NCI-H526 (cell line): Measurements from ENCODE around the gene TMED1.

Source experiments
- DNase-seq, 2 experiments: peaks; one replicate each; lab custom pipeline; 2025; lab: John Stamatoyannopoulos, UW

Gene TMED1

DNA sequence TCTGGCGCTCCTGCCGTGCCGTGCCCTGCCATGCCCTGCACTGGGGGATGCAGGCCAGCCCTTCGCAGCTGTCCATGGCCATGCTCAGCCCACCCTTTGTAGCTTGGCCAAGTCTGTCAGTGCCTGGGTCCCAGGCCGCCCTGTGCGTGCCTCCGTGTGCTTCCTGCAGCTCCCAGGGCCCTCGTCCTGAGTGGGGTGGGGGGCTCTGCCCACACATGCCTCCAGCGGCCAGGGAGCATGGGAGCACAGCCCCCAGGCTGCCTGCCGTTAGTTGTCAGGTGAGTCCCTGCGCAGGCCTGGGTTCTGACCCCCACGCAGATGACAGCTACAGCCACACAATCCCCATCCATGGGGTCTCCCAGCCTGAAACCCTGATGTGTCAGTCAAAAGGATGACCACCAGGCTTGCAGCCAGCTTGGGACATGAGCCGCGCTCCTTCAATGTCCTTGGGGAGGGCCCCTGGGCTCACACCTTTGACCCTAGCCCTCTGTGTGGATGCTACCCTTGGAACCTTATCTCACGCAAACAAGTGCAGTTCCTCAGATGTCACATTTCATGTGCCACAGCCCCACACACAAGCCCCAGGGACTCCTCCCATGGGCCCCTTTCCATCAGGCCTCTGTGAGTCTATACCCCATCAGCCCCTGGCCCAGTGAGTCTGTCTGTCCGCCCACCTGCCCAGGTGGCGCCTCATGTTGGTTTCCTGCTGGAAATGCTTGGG, 24.5 kb downstream of the TMED1 start:
- no peak for DNase-seq

DNA sequence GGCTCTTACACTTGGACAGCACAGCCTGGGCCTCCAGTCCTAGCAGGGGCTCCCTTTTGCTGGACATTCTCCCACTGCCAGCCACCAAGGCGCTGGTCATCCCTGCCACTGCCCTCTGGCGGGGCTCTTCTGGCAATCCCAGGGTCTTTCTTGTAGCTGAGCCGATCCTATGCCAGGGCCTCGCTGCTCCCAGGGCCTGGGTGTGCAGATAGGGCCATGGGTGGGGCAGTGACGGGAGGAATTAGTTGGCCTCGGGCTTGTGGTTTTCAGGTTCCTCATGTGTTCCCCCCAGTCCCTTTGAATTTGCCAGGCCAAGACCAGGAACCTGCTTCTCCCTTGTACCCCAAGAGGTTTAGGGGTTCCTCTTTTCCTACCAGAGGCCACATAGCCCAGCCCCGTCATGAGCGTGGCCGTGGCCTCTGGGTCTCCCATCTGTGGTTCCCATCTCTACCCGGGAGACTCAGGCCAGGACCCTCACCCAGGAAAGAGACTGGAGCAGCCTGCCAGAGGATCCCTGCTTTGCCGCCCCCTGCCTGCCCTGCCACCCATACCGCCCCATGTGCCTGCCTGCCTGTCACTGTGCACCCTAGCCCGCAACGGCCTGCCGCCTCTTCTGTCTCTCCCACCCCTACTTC, 26.2 kb downstream of the TMED1 start:
- DNase-seq, result no peak

DNA sequence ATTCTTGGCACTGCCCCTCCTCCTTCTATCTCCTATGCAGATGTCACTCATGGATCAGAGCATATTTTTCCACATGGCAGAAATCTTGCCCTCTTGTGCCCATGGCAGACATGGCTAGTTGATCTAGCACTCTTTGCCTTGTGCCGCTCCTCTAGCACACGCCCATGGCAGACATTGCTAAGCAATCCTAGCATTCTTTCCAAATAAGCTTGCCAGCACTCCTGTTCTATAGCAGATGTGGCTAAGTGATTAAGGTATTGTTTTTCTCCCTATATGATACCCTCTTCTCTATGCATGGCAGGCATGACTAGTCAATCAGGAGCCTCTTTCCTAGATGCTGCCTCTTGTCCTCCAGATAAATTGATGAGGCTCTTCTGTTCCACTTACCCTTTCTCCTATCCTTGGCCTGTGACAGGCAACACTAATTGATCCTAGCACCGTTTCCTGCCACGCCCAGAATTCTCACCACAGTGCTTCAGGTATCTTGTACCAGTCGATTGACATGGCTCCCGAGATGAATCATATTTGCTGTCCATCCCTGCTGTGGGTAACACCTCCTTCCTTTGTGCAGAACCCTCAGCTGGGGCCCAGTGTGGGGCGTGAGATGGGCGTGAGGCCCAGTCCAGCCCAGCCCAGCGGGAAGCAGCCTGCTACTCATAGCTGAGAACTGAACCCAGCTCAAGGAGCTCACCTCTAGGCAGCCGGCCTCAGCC, 26.9 kb downstream of the TMED1 start:
- no peak for DNase-seq

DNA sequence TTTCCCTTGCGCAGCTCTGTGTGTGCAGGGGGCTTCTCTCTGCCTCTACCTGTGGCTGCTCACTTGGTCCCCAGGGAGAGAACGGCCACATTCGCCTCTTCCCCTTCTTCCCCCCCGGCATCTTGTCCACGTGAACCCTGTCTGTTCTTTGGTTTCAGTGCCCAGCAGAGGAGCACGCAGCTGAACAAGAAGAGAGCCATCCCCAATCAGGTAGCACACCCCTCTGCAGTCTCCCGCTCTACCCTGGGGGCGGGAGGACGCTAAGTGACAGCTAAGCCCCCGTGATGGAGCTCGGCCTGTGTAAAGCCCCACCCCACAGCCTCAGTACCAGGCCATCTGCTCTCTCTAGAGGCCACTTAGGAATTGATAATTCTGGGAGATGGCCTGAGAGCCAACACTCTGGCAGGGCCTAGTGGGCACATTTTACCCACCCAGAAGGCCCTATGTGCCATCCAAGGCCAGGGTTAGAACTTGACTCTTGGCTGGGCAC, 30.2 kb downstream of the TMED1 start:
- DNase-seq, result no peak

DNA sequence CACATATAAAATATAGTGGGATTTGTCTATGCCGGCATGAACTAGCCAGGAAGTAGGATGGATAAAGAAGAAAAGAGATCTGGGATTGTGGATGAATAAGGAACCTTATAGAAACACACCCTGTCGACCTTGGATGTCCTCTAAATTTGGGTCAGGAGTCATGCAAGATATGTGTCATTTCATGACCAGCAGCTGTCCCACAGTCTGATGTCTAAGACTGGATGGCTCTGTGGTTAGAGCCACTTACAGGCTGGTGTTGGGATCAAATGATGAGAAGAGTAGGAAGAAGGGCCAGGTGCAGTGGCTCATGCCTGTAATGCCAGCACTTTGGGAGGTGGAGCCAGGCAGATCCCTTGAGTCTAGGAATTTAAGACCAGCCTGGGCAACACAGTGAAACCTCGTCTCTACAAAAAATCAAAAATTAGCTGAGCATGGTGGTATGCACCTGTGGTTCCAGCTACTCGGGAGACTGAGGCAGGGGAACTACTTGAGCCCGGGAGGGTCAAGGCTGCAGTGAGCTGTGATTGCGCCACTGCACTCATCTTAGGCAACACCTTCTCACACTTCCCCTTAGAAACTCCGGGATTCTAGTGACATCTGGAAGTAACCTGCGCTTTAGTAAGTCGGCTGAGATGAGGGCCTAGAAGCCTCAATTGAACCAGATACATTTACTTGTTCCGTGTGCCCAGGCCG, 30.8 kb downstream of the TMED1 start:
- no peak for DNase-seq

DNA sequence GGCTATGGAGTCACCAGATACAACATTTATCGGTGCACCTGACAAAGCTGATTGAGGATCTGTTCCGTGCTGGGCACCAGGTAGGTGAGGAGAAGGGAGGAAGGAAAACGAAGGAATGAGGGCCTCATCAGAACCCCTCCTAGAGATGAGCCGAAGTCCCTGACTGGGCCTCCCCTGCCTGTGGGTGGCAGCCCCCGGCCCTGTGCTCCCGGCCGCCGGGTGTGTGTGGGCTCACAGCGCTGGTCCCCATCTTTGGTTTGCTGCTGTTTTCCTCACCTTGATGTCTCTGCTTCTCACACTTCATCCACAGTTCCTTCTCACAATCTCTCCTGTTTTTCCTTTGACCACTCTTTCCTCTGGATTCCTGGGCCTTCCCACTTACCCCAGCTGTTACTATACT, 32.8 kb downstream of the TMED1 start:
- no peak for DNase-seq

DNA sequence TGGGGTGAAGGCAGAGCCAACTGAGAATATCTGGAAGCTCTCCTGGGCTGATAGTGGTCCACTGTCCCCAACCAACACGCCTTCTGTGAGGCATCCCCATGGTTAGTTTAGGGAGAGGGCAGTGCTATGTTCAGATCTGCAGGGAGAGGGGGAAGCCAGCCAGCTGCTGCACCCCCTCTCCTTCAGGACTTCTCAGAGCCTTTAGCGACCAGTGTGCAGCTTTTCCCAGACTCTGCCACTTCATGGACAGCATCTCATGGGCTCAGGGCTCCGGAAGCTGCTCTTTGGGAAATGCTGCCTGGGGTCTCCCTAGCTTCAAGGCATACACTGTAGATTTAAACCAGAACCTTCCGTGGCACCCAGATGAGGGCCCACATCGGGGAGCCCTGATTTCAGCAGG, 33.5 kb downstream of the TMED1 start:
- no peak for DNase-seq

DNA sequence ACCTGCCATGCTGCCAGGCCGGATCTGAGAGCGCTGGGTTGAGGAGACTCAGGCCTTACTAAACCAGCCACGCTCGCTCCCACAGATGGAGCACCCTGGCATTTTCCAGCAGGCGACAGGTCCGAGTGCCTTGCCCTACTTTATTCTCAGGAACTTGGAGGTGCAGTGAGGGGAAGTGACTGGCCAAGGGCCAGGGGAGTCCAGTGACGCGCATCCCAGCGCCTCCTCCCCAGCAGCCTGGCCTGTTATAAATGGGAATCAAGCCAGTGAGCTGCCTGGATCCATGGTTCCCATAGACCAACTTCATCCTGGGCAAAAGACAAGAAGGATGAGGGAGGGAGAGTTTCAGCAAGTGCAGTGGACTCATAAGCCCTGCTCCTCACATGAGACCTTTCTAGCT, 35.5 kb downstream of the TMED1 start:
- DNase-seq, result no peak

DNA sequence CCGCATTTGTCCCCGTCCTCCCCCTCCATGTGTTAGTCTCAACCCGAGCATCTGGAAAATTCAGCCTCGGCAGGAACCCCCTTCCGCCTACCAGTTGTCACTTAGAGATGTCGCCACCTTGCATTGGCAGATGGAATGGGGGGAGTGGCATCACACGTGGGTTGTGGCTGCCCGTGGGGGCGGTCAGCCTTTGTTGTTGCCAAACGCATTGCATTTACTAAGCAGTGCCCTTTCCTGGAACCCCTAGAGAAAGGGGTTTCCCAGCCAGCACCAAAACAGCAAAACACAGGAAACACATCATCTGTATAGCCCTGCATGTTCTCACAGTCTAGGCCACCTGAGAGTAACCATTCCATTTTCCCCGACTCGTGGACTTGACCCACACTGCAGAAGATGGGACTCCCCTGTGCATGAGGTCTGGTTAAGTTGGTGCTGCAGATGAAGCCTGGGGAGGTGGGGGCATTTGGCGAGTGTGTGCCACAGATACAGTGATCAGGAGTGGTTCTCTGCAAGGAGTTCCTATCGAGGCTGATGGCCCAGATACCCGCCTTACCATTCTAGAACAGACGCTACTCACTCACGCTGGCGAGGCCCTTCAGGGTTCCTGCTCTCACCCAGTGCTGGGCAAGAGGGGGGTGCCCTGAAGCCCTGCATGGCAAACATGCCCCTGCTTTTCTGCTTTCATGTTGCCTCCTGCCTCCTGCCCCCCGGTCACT, 38.3 kb downstream of the TMED1 start:
- no peak for DNase-seq

DNA sequence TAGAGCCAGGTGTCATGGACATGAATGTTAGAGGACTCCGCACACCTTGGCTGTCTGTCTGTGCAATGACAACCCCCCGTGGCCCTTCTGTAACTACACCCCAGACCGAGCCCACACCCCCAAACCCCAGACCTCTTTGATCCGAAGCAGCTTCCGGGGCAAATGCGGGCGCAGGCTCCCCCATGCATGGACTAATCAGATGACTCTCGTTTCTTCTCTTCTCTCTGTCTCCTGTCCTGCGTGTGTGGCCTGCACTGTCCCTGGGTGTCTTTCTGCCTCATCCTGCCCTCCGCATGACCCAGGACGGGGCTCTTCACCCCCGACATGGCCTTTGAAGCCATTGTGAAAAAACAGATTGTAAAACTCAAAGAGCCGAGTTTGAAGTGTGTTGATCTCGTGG, 38.9 kb downstream of the TMED1 start:
- DNase-seq, result no peak

DNA sequence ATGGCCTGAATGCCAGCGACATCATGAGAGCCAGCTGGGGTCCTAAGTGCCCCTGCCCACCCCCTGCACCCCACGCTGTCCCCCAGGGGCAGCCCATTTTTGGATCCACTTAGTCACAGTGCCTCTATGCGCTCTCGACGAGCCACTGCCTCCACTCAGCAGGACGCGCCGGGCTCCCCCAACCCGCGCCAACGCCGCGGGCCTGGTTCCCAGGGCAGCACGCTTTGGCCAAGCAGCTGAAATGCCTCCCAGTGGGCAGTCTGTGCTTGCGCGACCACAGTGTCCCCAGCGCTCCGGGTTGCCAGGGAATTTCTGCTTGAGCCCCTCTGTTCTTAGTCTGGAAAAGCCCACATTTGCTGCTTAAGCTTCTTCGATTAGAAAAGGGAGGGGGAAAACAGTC, 39.4 kb downstream of the TMED1 start:
- DNase-seq, result no peak

DNA sequence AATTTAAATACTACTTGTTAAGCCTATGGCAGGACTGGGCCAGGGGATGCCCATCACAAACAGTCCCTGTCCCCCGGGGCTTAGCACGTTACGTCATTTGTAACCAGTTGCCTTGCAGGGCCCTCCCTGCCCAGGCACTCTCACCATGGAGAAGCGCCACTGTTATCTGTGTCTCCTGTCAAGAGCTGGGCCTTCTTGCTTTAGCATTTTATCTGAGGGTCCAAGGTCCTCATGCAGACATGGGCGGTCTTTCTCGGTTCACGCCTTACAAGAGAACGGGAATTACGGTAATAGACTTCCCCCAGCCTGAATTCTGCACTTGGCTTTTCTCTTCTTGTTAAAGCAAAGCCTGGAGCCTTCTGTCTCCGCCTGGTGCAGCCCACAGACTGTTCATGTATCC, 46.1 kb downstream of the TMED1 start:
- DNase-seq, result no peak

DNA sequence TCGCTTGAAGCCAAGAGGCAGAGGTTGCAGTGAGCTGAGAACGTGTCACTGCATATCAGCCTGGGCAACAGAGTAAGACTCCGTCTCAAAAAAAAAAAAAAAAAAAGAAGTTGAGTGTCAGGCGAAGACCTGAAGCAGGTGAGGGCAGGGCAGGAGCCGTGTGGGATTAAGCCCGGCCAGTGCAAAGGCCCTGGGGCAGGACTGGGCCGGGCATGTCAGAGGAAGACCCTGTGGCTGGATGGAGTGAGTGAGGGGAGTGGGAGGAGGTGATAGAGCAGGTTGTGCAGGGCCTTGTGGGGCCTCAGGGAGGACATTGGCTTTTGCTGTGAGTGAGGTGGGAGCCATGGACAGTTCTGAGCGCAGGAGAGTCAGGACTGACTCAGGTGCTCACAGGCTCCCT, 47.9 kb downstream of the TMED1 start:
- no peak for DNase-seq

DNA sequence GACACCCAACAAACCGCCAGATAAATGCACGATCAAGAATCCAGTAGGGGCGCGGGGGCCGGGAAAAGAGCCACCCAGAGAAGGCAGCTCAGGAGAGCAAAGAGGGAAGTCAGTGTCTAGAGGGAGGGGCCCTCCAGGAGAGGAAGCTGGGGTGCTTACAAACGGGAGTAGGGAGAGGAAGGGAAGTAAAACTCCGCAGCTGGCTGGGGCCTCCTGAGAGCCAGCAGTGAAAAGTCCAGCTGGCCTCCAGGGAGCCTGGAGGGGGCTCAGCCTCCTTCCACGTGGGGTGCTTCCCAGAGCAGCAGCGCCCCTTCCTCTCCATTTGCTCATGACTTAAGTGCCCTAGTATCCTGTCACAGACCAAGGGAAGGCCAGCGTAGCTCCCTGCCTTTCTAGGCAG, 51.8 kb downstream of the TMED1 start:
- no peak for DNase-seq

DNA sequence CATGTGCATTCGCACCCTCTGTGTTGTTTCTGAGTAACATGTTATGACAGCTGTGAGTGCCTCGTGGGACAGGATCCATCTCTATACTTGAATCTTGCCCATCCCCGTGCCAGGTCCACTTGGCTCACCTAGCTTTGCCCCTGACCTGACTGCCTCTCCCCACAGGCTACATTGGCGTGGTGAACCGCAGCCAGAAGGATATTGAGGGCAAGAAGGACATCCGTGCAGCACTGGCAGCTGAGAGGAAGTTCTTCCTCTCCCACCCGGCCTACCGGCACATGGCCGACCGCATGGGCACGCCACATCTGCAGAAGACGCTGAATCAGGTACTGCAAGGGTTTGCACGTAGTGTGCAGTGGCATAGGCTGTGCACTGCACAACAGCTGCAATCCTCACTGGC, 53.2 kb downstream of the TMED1 start:
- DNase-seq, result no peak
